ENCODE data around the gene TTC7B.

DNA sequence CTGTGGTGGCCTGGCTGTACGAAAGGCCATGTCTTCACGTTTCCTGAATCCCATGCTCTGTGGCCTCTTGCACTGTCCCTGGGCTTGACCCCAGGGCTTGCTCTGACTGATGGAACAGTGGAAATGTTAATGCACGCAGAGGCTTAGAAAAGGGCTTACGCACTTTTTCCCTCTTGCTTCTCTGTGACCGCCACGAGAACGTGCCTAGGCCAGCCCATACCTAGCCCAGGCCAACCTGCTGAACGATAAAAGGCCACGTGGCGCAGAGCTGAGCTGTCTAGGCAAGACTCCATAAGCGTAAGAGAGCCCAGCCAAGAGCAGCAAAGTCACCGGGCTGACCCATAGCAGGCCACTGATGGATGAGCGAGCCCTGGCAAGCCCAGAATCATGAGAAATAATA is 18.3 kb downstream of the TTC7B start:
- TF ChIP-seq EZH2phosphoT487 (conservative IDR thresholded peaks at IDR 0.05; ENCODE audit: low read length): no peak
- TF ChIP-seq, protein P1, sequence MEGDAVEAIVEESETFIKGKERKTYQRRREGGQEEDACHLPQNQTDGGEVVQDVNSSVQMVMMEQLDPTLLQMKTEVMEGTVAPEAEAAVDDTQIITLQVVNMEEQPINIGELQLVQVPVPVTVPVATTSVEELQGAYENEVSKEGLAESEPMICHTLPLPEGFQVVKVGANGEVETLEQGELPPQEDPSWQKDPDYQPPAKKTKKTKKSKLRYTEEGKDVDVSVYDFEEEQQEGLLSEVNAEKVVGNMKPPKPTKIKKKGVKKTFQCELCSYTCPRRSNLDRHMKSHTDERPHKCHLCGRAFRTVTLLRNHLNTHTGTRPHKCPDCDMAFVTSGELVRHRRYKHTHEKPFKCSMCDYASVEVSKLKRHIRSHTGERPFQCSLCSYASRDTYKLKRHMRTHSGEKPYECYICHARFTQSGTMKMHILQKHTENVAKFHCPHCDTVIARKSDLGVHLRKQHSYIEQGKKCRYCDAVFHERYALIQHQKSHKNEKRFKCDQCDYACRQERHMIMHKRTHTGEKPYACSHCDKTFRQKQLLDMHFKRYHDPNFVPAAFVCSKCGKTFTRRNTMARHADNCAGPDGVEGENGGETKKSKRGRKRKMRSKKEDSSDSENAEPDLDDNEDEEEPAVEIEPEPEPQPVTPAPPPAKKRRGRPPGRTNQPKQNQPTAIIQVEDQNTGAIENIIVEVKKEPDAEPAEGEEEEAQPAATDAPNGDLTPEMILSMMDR (IDR thresholded peaks at IDR 0.05; ENCODE audit: insufficient read depth, low read length, poor library complexity, severe bottlenecking): no peak

Data from SU-DHL-6 (cell line).